Neural crest cell (in vitro differentiated cells): ENCODE measurements around the gene GREB1L. TPM values are rescaled to one million over a fixed set of nuclear protein-coding genes. Genes with fewer than 3 reads are reported as not detected.

Experiments
- DNase-seq: peaks from one replicate; pipeline ENCODE4 v3.0.0; 2021; ENCODE audit warnings: low read depth, mixed read lengths, low spot score
- H3K27ac Mint-ChIP-seq: one replicate; pipeline ENCODE4 v1.8.0; 2021; ENCODE audit warnings: mild to moderate bottlenecking, mixed read lengths; ENCODE audit not compliant: unreplicated experiment
- H3K27me3 Mint-ChIP-seq: 2 replicates; pipeline ENCODE4 v1.8.0; 2021; ENCODE audit warnings: low read depth, mild to moderate bottlenecking, mixed read lengths
- H3K36me3 Mint-ChIP-seq: 2 replicates; pipeline ENCODE4 v1.8.0; 2021; ENCODE audit warnings: low read depth, mild to moderate bottlenecking, mixed read lengths
- H3K4me1 Mint-ChIP-seq: 2 replicates; pipeline ENCODE4 v1.8.0; 2021; ENCODE audit warnings: mixed read lengths
- H3K4me3 Mint-ChIP-seq: one replicate; pipeline ENCODE4 v1.8.0; 2021; ENCODE audit warnings: mild to moderate bottlenecking, mixed read lengths
- H3K9me3 Mint-ChIP-seq: 2 replicates; pipeline ENCODE4 v1.8.0; 2021; ENCODE audit warnings: mixed read lengths
- total RNA-seq: library from RNA; stranded (reverse); gene quantifications from 2 replicates; pipeline ENCODE4 v1.2.1, GENCODE V29; 2021
- TF ChIP-seq, protein P1 (sequence below): fragments of 200-600 bp; sonication (generic); conservative IDR thresholded peaks from 2 replicates; pipeline ENCODE4 v1.5.0; 2021; ENCODE audit warnings: antibody characterized with exemption, mild to moderate bottlenecking

The GREB1L gene
- total RNA-seq, 1 donor from 2014 or later, result 80.5 TPM

DNA sequence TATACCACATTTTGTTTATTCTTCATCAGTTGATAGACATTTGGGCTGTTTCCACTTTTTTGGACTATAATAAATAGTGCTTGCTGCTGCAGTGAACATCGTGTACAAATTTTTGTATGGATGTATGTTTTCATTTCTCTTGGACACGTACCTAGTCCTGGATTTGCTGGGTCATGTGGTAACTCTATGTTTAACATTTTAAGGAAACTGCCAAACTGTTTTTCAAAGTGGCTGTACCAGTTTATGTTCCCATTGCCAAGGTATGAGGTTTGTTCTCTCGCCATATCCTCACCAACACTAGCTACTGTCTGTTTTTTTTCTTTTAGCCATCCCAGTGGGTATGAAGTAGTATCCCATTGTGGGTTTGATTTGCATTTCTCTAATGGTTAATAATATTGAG, 42.5 kb downstream of the GREB1L start:
- no peaks in the 10 kb centered on the region for H3K27me3 Mint-ChIP-seq
- no peak overlapping the region for H3K4me3 Mint-ChIP-seq
- H3K36me3 Mint-ChIP-seq, result no peaks in the 10 kb centered on the region
- H3K27ac Mint-ChIP-seq, result no peak overlapping the region
- peaks cover 14% of the 10 kb centered on the region for H3K4me1 Mint-ChIP-seq
- no peaks in the 10 kb centered on the region for H3K9me3 Mint-ChIP-seq
- no peak for DNase-seq
- TF ChIP-seq, protein P1, sequence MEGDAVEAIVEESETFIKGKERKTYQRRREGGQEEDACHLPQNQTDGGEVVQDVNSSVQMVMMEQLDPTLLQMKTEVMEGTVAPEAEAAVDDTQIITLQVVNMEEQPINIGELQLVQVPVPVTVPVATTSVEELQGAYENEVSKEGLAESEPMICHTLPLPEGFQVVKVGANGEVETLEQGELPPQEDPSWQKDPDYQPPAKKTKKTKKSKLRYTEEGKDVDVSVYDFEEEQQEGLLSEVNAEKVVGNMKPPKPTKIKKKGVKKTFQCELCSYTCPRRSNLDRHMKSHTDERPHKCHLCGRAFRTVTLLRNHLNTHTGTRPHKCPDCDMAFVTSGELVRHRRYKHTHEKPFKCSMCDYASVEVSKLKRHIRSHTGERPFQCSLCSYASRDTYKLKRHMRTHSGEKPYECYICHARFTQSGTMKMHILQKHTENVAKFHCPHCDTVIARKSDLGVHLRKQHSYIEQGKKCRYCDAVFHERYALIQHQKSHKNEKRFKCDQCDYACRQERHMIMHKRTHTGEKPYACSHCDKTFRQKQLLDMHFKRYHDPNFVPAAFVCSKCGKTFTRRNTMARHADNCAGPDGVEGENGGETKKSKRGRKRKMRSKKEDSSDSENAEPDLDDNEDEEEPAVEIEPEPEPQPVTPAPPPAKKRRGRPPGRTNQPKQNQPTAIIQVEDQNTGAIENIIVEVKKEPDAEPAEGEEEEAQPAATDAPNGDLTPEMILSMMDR, result no peak

DNA sequence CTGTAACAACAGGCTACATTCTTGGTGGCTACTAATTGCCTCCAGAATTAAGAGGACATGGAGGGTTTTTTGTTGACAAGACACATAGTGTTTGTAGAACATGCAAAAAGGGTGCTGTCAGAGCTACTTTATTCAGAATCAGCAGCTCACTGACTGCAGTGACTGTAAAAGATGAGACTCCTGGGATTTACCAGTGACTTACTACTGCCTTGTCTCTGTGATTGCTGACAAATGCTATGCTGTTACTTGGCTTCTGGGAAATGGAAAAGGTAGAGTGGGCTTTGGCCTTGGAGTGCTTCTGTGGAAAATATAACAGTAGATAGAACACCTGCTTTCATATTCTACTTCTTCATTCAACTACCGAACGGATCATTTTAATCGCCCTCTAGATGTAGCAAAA, 47.8 kb downstream of the GREB1L start:
- Mint-ChIP-seq H3K4me3 (no peak overlapping the region), H3K4me1 (peaks cover 48% of the 10 kb centered on the region), H3K9me3 (no peaks in the 10 kb centered on the region), H3K27me3 (no peaks in the 10 kb centered on the region), H3K36me3 (no peaks in the 10 kb centered on the region), H3K27ac (no peak overlapping the region)
- DNase-seq, result no peak
- TF ChIP-seq, protein P1, result no peak

DNA sequence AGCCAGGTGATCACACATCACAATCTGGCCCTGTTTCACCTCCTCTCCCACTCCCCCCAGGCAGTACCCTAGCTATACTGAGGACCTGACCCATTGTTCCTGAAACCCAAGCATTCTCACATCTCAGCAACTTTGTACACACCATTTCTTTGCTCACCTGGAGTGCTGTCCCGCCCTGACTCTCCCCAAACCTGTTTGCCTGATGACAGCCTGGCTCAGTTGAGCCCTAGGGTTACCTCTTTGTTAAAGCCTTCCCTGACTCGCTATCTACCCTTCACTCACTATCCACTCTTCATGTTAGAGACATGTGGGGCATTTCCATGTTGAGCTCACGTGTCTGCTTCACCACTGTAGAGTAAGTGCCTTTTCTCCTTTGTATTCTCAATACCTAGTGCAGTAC, 49.1 kb downstream of the GREB1L start:
- H3K27ac Mint-ChIP-seq, result no peak overlapping the region
- TF ChIP-seq, protein P1, result no peak
- H3K27me3 Mint-ChIP-seq, result no peaks in the 10 kb centered on the region
- H3K36me3 Mint-ChIP-seq, result no peaks in the 10 kb centered on the region
- H3K4me3 Mint-ChIP-seq, result no peak overlapping the region
- no peak for DNase-seq
- H3K9me3 Mint-ChIP-seq, result no peaks in the 10 kb centered on the region
- peaks cover 58% of the 10 kb centered on the region for H3K4me1 Mint-ChIP-seq

DNA sequence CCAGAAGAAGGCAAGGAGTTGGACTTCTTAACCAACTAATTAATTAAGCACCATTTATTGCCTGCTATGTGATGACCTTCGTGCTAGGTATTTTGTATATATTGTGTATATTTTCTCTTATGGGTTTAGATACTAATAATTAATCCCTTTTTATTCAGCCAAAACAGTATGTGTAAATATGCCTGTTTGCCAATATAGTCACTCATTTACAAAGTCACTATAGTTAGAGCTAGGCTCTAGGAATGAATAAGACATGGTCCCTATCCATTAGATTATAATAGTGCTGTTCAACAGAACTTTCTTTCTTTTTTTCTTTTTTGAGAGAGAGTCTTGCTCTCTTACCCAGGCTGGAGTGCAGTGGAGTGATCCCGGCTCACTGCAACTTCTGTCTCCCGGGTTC, 51.4 kb downstream of the GREB1L start:
- H3K36me3 Mint-ChIP-seq, result no peaks in the 10 kb centered on the region
- H3K27ac Mint-ChIP-seq, result no peak overlapping the region
- TF ChIP-seq, protein P1, result no peak
- no peak for DNase-seq
- peaks cover 65% of the 10 kb centered on the region for H3K4me1 Mint-ChIP-seq
- H3K9me3 Mint-ChIP-seq, result no peaks in the 10 kb centered on the region
- H3K27me3 Mint-ChIP-seq, result no peaks in the 10 kb centered on the region
- H3K4me3 Mint-ChIP-seq, result no peak overlapping the region

DNA sequence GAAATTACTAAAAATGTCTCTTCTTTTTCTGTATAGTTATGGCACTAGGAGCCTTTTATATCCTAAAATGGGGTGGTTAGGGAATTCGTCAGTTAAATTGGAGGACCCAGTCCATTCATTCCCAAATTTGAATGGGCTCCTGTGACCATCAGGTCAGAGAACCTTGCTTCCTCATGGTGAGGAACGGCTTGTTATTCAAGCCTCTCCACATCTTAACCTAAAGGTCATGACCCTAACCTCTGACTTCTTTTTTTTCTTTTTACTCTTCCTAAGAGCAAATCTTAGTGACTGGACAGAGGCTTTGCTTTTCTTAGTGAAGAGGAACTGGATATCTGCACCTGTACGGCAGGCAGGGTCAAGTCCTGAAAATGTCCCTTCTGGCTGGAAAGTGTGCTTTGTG, 53.1 kb downstream of the GREB1L start:
- peaks cover 68% of the 10 kb centered on the region for H3K4me1 Mint-ChIP-seq
- no peaks in the 10 kb centered on the region for H3K36me3 Mint-ChIP-seq
- H3K4me3 Mint-ChIP-seq, result no peak overlapping the region
- H3K27ac Mint-ChIP-seq, result no peak overlapping the region
- H3K9me3 Mint-ChIP-seq, result no peaks in the 10 kb centered on the region
- TF ChIP-seq, protein P1, result no peak
- H3K27me3 Mint-ChIP-seq, result no peaks in the 10 kb centered on the region
- no peak for DNase-seq

DNA sequence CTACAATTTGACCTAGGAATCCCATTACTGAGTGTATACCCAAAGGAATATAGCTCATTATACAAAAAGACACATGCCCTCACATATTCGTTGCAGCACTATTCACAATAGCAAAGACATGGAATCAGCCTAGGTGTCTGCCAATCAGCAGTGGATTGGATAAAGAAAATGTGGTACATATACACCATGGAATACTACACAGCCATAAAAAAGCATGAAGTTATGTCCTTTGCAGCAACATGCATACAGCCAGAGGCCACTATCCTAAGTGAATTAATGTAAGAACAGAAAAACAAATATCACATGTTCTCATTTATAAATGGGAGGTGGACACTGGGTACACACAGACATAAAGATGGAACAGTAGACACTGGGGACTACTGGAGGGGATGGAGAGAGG, 54.0 kb downstream of the GREB1L start:
- Mint-ChIP-seq H3K27ac (no peak overlapping the region), H3K9me3 (no peaks in the 10 kb centered on the region), H3K36me3 (no peaks in the 10 kb centered on the region), H3K27me3 (no peaks in the 10 kb centered on the region), H3K4me1 (peaks cover 74% of the 10 kb centered on the region), H3K4me3 (no peak overlapping the region)
- TF ChIP-seq, protein P1, result no peak
- DNase-seq, result no peak
